NCI-H1092 treated with DMSO at 0.1 percent for 48 hours (cell line): Measurements from ENCODE around the gene SLC35B2.

Experiments
- DNase-seq: peaks from one replicate; lab custom pipeline; 2025; lab: John Stamatoyannopoulos, UW

Gene SLC35B2

GRCh38 chr6:44221291-44221960, 35.9 kb downstream of the SLC35B2 start:
- peak; percentile 93 for DNase-seq

- no peak for DNase-seq
These were observed 36.4 kb downstream of the SLC35B2 start for GRCh38 chr6:44220913-44221290.

GRCh38 chr6:44219815-44220784, 37.2 kb downstream of the SLC35B2 start:
- DNase-seq = no peak

GRCh38 chr6:44219053-44219814, 38.1 kb downstream of the SLC35B2 start:
- DNase-seq = peak; percentile 62

- peak; percentile 77 for DNase-seq
These were observed 39.8 kb downstream of the SLC35B2 start for GRCh38 chr6:44217332-44218143.

- peak; percentile 37 for DNase-seq
These were observed 40.5 kb downstream of the SLC35B2 start, which contains the start of gene MYMX for GRCh38 chr6:44216677-44217331. Gene MYMX, plus strand, starts transcription at chr6:44216926. Its CDS starts 546 bp downstream, at chr6:44217472.

- no peak for DNase-seq
These were observed 43.0 kb downstream of the SLC35B2 start for GRCh38 chr6:44214307-44214706.

GRCh38 chr6:44211284-44211683, 46.0 kb downstream of the SLC35B2 start:
- DNase-seq = no peak

GRCh38 chr6:44207966-44208365, 49.4 kb downstream of the SLC35B2 start:
- no peak for DNase-seq
